ENCODE data around the gene AHRR. TPM values are rescaled to one million over a fixed set of nuclear protein-coding genes. Genes with fewer than 3 reads are reported as not detected.

AHRR gene
- total and polyA plus RNA-seq, 8 donors = 0.63 to 47.8 (median 1.1) TPM; not detected in 1

GRCh38 chr5:482506-482905, 161.0 kb downstream of the AHRR start:
- H3K4me3 ChIP-seq = no peak overlapping the region
- no peaks in the 10 kb centered on the region for H3K36me3 ChIP-seq
- H3K4me1 ChIP-seq = peaks cover 0 to 5% (median 0%) of the 10 kb centered on the region in 4 donors
- no peak overlapping the region for H3K27ac ChIP-seq
- WGBS, 5 donors = 87 to 97% (median 93%) methylated on average over 18 to 27 of the region's 27 CpGs
- TF ChIP-seq CTCF (IDR thresholded peaks at IDR 0.05) (no peak), EP300 (IDR thresholded peaks at IDR 0.05) (no peak), POLR2A (IDR thresholded peaks at IDR 0.05) (no peak), POLR2AphosphoS5 (IDR thresholded peaks at IDR 0.05) (no peak)
- no peaks in the 10 kb centered on the region for H3K9me3 ChIP-seq
- peaks cover 8 to 90% (median 52%) of the 10 kb centered on the region in 3 donors for H3K27me3 ChIP-seq
- intact Hi-C loops (cut with DNase I; ENCODE audit: low total_unique reads) = no loop called here
- DNase-seq = no peak

DNA sequence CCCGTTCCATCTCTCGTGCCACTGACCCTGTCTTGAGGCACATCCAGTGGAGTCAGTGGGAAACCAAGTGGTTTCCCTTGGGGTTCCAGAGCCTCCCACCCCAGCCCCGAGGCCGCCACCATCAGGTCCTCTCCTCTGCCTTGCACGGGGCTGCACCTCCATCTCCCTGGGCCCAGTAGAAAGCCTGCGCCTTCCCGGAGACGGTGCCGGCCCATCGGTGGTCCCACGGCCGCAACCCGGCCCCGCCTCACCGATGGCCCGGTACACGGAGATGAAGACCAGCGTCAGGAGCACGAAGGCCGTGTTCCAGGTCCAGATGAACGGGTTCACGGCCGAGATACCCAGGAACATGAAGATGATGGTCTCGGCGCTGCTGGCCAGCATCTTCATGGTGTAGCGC, 161.5 kb downstream of the AHRR start:
- H3K27me3 ChIP-seq = peaks cover 8 to 86% (median 50%) of the 10 kb centered on the region in 3 donors
- no peaks in the 10 kb centered on the region for H3K36me3 ChIP-seq
- no peak for DNase-seq
- WGBS, 5 donors = 88 to 94% (median 92%) methylated on average over 18 to 26 of the region's 26 CpGs
- no peak overlapping the region for H3K27ac ChIP-seq
- intact Hi-C loops (cut with DNase I; ENCODE audit: low total_unique reads) = no loop called here
- H3K4me1 ChIP-seq = peaks cover 0 to 5% (median 0%) of the 10 kb centered on the region in 4 donors
- no peak overlapping the region for H3K4me3 ChIP-seq
- TF ChIP-seq POLR2AphosphoS5 (IDR thresholded peaks at IDR 0.05) (no peak), EP300 (IDR thresholded peaks at IDR 0.05) (no peak), CTCF (IDR thresholded peaks at IDR 0.05) (no peak), POLR2A (IDR thresholded peaks at IDR 0.05) (no peak)
- H3K9me3 ChIP-seq = no peaks in the 10 kb centered on the region

DNA sequence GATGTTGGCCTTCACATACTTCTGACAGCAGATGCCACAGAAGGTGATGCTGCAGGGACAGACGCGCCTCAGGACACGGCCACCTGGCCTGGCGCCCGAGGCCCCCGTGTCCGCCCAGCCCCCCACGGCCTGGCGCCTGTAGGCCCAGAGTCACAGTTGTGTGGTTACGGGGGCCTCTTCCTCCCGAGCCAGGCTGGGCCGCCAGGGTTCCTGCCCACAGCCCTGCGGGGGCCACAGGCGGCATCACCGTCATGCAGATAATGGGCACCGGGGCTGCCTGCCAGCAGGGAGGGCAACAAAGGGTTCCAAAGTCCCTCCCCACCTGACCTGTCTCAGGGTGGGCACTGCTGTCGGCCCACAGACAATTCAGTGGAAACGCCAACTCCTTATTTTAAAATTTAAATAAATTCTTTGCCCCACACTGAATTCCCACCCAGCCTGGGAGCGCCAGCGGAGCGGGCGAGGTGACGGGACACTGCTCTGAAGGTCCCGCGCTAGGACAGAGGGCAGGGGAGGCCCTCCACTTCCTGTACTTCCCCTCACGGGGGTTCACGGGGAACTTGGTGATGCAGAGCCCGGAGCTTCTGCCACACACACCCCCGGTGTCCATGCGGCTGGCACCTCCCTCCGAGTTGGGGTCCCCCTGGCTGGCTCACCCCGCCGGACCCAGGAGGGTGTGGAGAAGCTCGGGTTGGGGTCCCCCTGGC, 162.1 kb downstream of the AHRR start:
- no peaks in the 10 kb centered on the region for H3K9me3 ChIP-seq
- H3K4me3 ChIP-seq = no peak overlapping the region
- H3K27me3 ChIP-seq = peaks cover 6 to 86% (median 49%) of the 10 kb centered on the region in 3 donors
- DNase-seq = no peak
- intact Hi-C loops (cut with DNase I; ENCODE audit: low total_unique reads) = no loop called here
- H3K36me3 ChIP-seq = no peaks in the 10 kb centered on the region
- 68 to 92% (median 78%) methylated on average over 9 to 34 of the region's 34 CpGs for WGBS, 5 donors
- H3K4me1 ChIP-seq = peaks cover 0 to 5% (median 0%) of the 10 kb centered on the region in 4 donors
- H3K27ac ChIP-seq = no peak overlapping the region
- TF ChIP-seq EP300 (IDR thresholded peaks at IDR 0.05) (no peak), POLR2AphosphoS5 (IDR thresholded peaks at IDR 0.05) (no peak), CTCF (IDR thresholded peaks at IDR 0.05) (no peak), POLR2A (IDR thresholded peaks at IDR 0.05) (no peak)

GRCh38 chr5:484556-484955, 163.0 kb downstream of the AHRR start:
- WGBS, 5 donors = 86 to 93% (median 89%) methylated on average over 15 to 24 of the region's 24 CpGs
- H3K4me1 ChIP-seq = peaks cover 0 to 5% (median 0%) of the 10 kb centered on the region in 4 donors
- no peak for DNase-seq
- TF ChIP-seq POLR2AphosphoS5 (IDR thresholded peaks at IDR 0.05) (no peak), POLR2A (IDR thresholded peaks at IDR 0.05) (no peak), CTCF (IDR thresholded peaks at IDR 0.05) (no peak), EP300 (IDR thresholded peaks at IDR 0.05) (no peak)
- peaks cover 0 to 86% (median 45%) of the 10 kb centered on the region in 3 donors for H3K27me3 ChIP-seq
- H3K9me3 ChIP-seq = no peaks in the 10 kb centered on the region
- intact Hi-C loops (cut with DNase I; ENCODE audit: low total_unique reads) = no loop called here
- no peak overlapping the region for H3K27ac ChIP-seq
- no peaks in the 10 kb centered on the region for H3K36me3 ChIP-seq
- H3K4me3 ChIP-seq = no peak overlapping the region

Measured in stomach (tissue), 9 donors.